Endothelial cell (in vitro differentiated cells): ENCODE data around the gene RUSF1. TPM values are rescaled to one million over a fixed set of nuclear protein-coding genes. Genes with fewer than 3 reads are reported as not detected.
A peak's percentile ranks its signal among the peaks of the same experiment; 100 is the strongest.

ENCODE experiments used
- DNase-seq: peaks from one replicate; pipeline ENCODE4 v3.0.0; 2021; ENCODE audit warnings: low spot score
- H3K27ac Mint-ChIP-seq: one replicate; pipeline ENCODE4 v1.8.0; 2021; ENCODE audit warnings: mixed read lengths, inconsistent platforms; ENCODE audit not compliant: unreplicated experiment
- H3K27me3 Mint-ChIP-seq: one replicate; pipeline ENCODE4 v1.8.0; 2021; ENCODE audit warnings: mild to moderate bottlenecking, moderate library complexity, mixed read lengths, inconsistent platforms; ENCODE audit not compliant: unreplicated experiment
- H3K36me3 Mint-ChIP-seq: one replicate; pipeline ENCODE4 v1.8.0; 2021; ENCODE audit warnings: mild to moderate bottlenecking, low read depth, mixed read lengths, inconsistent platforms; ENCODE audit not compliant: unreplicated experiment
- H3K4me1 Mint-ChIP-seq: one replicate; pipeline ENCODE4 v1.8.0; 2021; ENCODE audit warnings: mild to moderate bottlenecking, mixed read lengths, inconsistent platforms; ENCODE audit not compliant: unreplicated experiment
- H3K4me3 Mint-ChIP-seq: one replicate; pipeline ENCODE4 v1.8.0; 2021; ENCODE audit warnings: mild to moderate bottlenecking, mixed read lengths, inconsistent platforms; ENCODE audit not compliant: unreplicated experiment
- H3K9me3 Mint-ChIP-seq: one replicate; pipeline ENCODE4 v1.8.0; 2021; ENCODE audit warnings: mixed read lengths, inconsistent platforms; ENCODE audit not compliant: unreplicated experiment
- CTCF ChIP-seq: fragments of 200-600 bp; sonication (generic); IDR thresholded peaks from one replicate; pipeline ENCODE4 v1.5.0; 2021; ENCODE audit warnings: antibody characterized with exemption; ENCODE audit not compliant: unreplicated experiment
- total RNA-seq: library from RNA; stranded (reverse); fragmentation: NEBNext Ultra II Directional; extraction: Animal tissue kit (Norgen Biotek cat#: 25700); gene quantifications from one replicate; pipeline ENCODE4 v1.2.1, GENCODE V29; 2021; ENCODE audit not compliant: unreplicated experiment

RUSF1 gene
- total RNA-seq, 1 donor from 2014 or later: 54.2 TPM

- no peak overlapping the region for H3K4me3 Mint-ChIP-seq
- no peak for DNase-seq
- no peaks in the 10 kb centered on the region for H3K9me3 Mint-ChIP-seq
- H3K4me1 Mint-ChIP-seq: peaks cover 7% of the 10 kb centered on the region
- H3K27me3 Mint-ChIP-seq: peaks cover 20% of the 10 kb centered on the region
- peak overlapping the region; percentile 77 for H3K27ac Mint-ChIP-seq
- no peak for TF ChIP-seq CTCF
- H3K36me3 Mint-ChIP-seq: peaks cover 34% of the 10 kb centered on the region
Measured at GRCh38 chr16:31491778-31492418, 16.3 kb downstream of the RUSF1 start.

GRCh38 chr16:31489616-31490584 is 18.3 kb downstream of the RUSF1 start:
- Mint-ChIP-seq H3K4me3 (peak overlapping the region; percentile 44), H3K27ac (no peak overlapping the region), H3K9me3 (no peaks in the 10 kb centered on the region), H3K4me1 (no peaks in the 10 kb centered on the region), H3K27me3 (peaks cover 28% of the 10 kb centered on the region), H3K36me3 (peaks cover 29% of the 10 kb centered on the region)
- DNase-seq: no peak
- no peak for TF ChIP-seq CTCF

- peak overlapping the region; percentile 69 for H3K4me3 Mint-ChIP-seq
- TF ChIP-seq CTCF: no peak
- no peaks in the 10 kb centered on the region for H3K9me3 Mint-ChIP-seq
- no peak overlapping the region for H3K27ac Mint-ChIP-seq
- H3K4me1 Mint-ChIP-seq: no peaks in the 10 kb centered on the region
- H3K36me3 Mint-ChIP-seq: peaks cover 29% of the 10 kb centered on the region
- DNase-seq: no peak
- peaks cover 29% of the 10 kb centered on the region for H3K27me3 Mint-ChIP-seq
Measured at GRCh38 chr16:31489298-31489564, 19.0 kb downstream of the RUSF1 start.

GRCh38 chr16:31488468-31489297 is 19.5 kb downstream of the RUSF1 start:
- H3K4me3 Mint-ChIP-seq: peak overlapping the region; percentile 69
- H3K27me3 Mint-ChIP-seq: peaks cover 35% of the 10 kb centered on the region
- H3K4me1 Mint-ChIP-seq: no peaks in the 10 kb centered on the region
- TF ChIP-seq CTCF: no peak
- H3K36me3 Mint-ChIP-seq: peaks cover 26% of the 10 kb centered on the region
- no peak for DNase-seq
- H3K27ac Mint-ChIP-seq: no peak overlapping the region
- H3K9me3 Mint-ChIP-seq: no peaks in the 10 kb centered on the region
